ENCODE data around the gene BCL6.

Gene BCL6

DNA sequence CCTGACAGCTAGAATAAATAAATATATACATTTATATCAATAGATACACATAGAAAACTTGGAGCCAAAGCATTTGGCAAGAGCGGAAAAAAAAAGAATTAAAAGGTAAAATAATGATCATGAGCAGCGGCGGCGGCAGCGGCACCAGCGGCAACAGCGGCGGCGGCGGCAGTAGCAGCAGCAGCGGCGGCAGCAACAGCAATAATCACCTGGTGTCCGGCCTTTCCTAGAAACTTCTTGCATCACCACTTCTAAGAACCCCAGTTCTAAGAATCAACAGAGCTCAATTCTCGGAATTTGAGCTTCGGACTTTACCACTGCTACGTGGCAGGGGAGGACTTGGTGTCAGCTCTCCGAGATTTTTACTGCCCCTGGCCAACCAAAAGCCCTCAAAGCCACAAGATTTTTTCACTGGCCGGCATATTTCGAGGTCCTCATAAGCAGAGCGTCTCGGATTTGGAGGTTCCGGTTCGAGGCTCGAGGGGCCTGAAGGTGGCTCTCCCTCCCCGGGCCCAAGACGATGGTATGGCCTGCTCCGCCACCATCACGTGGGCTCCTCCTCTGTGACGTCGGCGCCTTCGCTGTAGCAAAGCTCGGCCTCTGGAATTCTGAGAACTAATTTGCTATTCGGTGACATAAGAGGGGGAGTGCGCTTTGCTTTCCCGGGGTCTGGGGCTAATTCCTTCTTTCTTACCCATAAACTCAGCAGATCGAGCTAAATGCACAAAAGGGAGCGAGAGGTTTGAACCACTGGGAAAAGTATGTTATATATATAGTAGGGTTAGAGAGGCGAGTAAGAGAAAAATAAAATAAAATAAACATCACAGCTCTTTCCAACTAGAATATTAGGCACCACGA, at the start of gene BCL6:
Gene BCL6, minus strand, starts transcription at position 268 of the 858 bp plus-strand sequence. CDS start 11,775 bp downstream, outside the sequence.
- DNase-seq, result peak; percentile 98

DNA sequence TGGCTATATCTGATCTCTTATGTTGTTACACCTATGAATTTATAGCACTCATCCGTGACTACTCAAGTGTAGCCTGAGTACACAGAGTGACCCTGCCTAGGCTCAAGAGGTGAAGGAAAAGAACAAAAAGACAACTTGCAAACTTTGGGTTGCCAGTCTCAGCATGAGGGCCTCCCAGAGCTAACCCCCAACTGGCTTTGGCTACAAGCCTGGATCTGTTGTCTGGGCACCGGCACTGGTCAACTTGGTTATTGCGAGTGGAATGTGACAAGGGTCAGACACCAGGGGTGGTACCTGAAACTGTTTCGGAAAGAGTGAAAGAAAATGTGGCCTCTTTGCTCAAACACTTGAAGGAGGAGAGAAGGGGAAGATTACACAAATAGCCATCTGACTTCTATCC, 49.5 kb upstream of the BCL6 start:
- DNase-seq, result no peak

DNA sequence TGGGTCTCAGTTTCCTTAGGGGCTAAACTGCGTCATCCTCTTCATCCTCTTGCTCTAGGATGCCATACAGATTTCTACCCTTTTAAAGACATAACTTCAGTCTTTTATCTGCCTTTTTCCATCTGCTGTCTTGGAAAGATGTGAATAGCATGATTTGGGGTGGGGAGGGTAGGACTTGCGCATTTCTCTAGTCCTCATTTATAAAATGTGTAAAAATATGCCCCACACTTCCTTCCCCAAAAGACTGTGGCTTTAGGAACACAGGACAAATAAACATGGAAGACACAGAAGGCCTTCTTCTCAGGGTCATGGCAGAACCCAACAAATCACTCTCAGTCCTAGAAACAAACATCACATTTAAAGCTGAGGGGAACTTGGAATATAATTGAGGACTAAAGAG, 48.4 kb upstream of the BCL6 start:
- no peak for DNase-seq

DNA sequence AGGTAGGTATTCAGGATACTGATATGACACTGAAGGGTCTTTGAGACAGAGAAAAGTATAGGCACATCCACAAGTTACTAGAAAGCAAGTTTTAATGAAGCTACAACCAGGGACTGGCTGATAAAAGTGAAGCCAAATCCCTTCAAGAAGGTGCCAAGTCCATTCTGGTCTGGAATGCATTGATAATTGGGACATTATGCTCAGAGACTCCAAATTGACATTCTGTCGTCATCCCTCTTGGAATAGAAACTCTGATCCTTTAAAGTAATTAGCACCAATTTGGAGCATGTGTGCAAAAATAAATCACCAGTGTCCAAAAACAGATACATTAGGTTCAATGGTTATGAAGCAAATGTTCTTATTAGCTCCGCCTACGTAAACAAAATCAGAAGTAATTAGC, 47.3 kb upstream of the BCL6 start:
- DNase-seq, result no peak

DNA sequence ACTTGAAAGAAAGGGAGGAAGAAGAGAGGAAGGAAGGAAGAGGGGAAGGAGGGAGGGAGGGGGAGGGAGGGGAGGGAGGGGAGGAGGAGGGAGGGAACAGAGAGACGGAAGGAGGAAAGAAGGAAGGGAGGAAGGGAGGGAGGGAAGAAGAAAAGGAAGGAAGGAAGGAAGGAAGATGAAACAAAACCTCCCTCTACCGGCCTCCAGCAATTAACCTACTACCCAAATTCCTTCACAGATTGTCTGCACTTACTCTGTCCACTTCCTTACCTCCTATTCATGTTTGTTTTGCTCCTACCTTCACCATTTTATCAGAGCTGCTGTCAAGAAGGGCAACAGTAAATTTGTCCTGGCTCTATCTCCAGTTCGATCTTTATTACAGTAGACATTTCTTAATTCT, 44.6 kb upstream of the BCL6 start:
- no peak for DNase-seq

DNA sequence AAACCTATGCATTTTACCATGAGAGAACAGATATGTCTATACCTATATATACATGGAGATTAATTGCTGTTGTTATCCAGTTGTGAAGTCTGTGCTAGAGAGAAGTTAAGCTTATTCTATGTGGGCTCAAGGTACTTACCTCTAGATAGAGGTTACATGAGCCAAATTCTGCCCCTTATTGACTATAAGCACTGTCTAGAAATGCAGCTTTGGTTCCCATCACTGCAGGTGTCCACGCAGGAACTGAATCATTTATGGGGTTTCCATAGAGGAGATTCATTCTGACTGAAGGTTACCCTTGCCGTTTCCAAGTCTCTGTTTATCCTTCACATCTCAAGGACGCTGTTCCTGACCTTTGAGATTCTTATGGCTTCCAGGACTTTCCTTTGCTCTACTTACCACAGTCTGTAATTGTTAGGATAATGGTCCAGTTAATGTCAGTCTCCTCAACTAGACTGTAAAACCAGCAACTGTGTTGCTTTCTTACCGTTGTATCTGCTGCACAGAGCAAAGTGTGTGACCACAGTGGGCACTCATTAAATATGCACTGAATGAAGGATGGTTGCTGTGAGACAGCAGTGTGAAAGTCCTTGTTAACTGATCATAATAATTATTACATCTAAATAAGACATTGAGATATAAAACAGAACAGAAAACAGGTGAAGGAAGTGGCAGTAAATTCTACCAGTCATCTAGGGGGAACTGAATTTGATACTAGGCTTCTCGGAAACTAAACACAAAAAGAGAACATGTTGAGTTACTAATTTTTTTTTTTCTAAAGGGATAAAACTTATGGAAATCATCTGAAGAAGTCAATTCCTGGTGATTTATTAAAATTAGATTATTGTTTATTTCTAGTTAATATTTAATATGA, 44.0 kb upstream of the BCL6 start:
- no peak for DNase-seq

DNA sequence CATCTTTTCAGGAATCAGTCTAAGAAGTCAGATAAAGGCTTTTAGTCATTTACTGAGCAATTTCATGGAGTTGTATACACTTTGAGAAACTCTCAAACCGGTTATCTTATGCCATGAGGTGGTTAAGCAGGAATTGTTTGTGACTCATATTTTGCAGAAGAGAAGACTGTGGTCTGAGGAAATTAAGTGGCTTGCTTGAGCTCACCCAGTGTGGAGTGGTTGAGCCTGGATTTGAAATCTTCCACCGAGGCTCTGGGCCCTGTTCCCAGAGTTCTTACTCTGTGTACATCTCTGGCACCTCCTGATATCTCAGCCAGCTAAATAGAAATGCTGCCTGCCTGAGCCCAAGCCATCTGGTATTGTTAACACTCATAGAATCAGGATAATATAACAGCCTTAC, 37.8 kb upstream of the BCL6 start:
- DNase-seq, result no peak

- DNase-seq, result no peak
Observed at GRCh38 chr3:187782006-187782405, 36.7 kb upstream of the BCL6 start.

GRCh38 chr3:187781001-187781400, 35.7 kb upstream of the BCL6 start:
- DNase-seq, result no peak

DNA sequence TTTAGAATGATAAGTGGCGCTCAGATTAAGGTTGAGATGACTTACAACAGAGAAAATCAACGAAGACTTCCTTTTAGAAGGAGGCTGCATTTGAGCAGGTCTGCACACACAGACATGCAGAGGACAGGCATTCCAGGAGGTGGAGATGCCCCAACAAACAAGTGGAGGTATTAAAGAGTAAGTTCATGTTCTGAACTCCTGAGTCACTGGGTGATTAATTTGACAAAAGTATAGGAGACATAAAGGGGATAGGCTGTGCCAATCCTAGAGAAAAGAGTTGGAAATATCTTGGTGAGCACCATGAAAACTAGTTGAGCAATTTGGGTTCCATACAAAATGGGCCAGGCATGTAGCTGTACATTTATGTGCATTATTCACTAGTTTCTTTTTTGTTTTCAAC, 33.5 kb upstream of the BCL6 start:
- DNase-seq, result no peak

- peak; percentile 72 for DNase-seq
Observed at GRCh38 chr3:187777331-187777941, 32.2 kb upstream of the BCL6 start.

GRCh38 chr3:187775549-187775948, 30.3 kb upstream of the BCL6 start:
- no peak for DNase-seq

DNA sequence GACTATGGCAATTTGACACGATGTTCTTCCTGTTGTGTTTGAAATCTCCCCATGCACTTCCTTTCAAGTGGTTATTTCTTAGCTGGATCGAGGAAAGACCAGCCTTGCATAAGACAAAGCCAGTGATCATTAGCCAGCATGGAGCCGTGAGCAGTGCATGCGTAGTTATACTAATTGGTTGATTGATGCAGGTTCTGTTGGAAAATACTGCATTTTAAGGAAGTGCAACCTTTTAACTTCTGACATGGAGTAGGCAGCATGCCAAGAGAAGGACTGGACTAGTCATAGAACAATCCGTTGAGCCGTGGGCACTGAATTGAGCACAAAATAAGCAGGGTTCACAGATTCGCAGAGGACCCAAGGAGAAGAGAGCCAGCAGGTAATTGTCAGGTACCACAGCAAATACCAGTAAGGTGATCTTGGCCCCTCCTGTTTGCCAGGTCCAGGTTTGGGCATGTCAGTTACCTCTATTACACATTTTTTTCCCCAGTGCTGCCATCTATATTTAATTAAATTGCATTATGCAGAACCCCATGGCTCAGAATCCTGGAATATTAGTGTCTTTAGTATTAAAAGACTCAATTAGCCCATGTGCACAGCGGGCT, 29.0 kb upstream of the BCL6 start:
- DNase-seq, result peak; percentile 22

DNA sequence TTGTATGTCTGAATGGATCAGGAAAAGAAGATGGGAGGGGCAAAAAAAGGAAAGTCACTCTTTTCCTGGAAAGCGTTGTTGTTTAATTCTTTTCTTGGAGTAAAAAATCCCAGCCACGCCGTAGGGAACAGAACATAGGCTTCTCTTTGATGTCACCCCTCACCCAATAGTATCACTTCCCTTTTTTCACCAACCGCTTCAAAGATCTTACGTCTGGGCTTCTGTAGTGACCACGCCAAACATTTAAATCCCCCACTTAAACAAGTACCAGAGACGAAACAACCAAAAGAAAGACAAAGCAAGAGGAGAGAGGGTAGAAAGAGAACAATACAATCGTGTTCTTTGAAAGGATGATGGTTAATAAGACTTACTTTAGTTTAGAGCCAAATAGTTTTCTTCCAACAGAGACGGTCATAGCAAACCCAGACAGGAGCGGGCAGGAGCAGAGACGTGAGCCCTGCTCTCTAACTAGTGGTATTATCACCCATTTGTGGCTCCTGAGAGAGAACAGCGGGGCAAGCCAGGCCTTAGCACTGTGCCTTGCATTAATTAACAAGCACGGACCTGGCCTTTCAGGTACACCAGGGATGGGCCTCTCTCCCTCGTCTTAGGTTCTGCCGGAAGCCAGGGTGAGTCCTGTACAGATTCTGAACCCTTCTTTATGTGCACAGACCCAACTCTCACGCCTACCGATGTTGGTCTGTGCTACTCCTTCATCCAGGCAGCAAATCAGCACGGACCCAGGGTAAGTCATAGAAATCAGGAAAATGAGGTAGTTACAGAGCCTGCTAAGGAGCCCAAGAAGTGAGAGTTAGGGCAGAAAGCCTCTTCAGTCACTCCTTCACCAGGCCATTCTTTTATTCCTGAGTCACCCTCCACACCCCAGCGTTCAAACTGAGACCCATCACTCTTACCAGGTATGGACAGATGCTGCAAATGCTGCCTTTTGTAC, 28.2 kb upstream of the BCL6 start:
- no peak for DNase-seq

GRCh38 chr3:187770224-187770623, 25.0 kb upstream of the BCL6 start:
- DNase-seq, result no peak

- DNase-seq, result no peak
Observed at GRCh38 chr3:187769771-187770170, 24.5 kb upstream of the BCL6 start.

DNA sequence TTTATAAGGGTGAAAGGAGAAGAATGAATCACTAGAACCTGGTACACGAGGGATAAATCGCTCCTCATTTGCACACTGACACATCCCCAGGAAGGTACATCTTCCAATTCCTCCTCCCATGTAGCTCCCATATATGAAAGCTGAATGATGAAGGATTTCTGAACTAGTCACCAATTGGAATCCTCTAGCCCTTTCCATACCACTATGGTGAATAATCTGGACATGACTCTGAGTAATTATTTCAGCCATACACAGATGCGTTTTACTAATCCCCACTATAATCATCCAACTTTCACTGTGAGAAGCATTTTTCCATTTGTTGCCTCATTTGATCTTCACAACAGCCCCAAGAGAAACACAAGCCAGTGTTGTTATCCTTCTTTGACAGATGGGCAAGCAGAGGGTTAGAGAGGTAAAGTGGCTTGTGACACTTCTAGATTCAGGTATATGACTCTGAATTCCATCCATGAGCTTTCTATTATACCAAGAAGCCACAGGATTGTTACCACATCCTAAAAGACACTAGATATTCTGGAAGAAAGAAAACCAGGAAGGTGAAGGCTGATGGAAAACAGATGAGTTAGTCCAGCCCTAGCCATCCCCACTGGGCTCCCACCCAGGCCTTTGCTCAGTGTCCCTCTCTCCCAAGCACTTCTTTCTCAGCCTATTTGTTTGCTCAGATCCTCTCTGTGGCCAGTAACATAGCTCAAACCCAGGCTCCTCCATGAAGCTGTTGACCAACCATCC, 22.2 kb upstream of the BCL6 start:
- DNase-seq, result no peak

DNA sequence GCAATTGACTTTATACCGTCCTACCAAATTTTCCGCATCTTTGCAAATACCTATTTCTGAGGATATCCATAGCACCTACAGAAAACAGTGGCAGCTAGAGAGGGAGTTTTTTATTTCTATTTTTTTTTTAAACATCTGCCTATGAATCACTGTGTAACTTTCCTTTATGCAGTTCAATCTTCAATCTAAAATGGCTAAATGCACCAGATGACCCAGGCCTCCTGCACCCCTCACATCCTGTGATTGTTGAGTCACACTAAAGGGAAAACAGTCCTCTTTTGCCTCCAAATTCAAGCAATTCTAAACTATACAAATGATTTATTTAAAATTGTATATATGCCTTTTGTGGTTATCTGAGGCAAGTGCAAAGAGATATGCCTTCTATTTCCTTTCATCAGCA, 20.1 kb upstream of the BCL6 start:
- DNase-seq, result no peak

DNA sequence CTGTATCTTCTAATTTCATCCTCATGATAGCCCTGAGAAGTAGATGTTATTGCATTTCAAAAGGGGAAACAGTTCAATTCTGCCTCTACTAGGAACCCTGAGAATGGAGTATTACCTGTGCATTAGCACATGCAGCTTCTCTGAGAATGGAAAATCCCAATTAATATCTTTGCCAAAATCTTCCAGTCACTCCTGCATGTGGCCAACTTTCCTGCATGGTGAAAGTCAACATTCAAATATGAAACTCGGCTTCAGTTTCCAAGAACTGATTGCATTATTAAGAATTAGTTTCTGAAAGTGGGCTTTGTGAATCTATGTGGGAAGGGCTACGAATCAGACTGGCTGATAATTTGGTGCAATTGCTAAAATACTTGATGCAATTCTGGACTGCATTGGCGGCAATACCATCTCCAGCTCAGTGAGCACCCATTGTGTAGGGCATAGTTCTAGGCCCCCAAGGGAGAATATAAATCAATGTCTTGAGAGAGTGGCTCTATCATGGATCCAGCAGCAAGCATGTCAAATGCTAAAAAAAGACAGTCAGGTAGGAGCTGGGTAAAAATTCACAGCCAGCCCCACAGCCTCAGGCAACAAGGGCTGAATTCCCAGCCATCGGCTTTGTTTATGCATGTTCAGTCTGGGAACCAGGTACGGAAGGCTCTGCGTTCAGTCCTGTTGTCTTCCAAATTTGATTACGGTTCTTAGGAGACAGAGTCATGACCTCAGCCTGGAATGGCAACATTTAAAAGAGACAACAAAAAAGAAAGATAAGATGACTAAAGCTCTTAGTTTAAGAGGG, 18.8 kb upstream of the BCL6 start:
- no peak for DNase-seq

DNA sequence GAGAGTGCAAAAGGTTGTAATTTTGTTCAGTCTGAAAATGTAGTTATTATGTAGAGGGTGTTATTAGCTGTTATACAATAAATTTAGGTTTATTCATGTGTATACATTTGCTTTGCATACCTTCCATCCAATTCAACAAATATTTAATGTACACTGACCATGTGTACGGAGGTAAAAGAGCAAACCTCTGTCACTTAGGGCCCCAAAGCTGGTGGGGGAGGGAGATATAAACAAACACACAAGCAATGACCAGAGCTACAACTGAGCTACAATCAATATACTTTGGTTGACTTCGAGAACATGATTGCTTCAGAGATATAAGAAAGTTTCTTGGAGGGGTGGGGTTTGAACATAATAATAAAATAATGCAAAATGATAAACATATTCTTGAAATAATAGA, 17.5 kb upstream of the BCL6 start:
- no peak for DNase-seq

Measured in hematopoietic multipotent progenitor cell treated with erythropoietin and hydrocortisone succinate and interleukin-3 and kit ligand, for 6 days (in vitro differentiated cells).